GM04504 (cell line): Measurements from ENCODE around the gene CIAPIN1.
A peak's percentile ranks its signal among the peaks of the same experiment; 100 is the strongest.

Experiments used
- DNase-seq: peaks from one replicate; pipeline ENCODE4 v3.0.0-alpha.2; 2012; ENCODE audit warnings: low read depth

CIAPIN1 gene

DNA sequence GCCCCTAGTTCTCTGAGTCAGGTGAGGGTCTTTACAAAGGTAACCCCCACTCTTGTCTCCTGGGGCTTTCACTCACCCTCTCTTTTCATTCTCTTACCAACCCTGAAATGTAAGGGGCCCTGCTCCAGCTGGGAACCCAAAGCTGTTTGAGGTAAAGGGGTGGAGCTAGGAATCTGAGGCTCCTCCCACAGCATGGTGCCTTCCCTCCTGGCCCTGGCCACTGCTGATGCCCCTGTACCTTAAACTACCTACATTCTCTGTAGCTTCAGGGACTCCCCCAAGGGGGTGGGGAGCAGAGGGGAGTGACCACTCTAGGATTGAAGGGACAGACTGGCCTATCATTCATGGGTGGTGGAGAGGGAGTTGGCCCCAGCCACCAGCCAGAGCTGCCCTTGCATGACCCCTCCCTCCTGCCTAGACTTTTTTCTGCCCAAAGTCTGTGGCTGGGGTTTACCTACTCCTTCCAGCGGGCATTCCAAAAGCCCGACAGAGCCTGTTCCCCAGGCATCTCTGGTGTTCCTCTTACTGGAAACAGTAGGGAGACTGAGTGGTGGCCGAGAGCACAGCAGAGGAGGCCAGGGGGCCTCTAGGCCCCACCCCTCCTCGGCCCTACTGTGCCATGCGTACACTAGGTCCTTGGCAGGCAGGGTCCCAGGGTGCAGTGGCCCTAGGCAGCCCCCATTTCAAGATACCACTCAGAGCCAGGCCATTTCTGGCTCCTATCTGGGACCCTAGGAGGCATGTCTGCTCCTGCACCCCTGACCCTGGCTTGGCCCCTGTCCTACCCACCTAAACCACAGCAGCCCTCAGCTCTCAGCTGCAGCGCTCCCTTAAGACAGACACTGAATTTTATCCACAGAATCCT, 29.6 kb upstream of the CIAPIN1 start:
- DNase-seq: no peak

DNA sequence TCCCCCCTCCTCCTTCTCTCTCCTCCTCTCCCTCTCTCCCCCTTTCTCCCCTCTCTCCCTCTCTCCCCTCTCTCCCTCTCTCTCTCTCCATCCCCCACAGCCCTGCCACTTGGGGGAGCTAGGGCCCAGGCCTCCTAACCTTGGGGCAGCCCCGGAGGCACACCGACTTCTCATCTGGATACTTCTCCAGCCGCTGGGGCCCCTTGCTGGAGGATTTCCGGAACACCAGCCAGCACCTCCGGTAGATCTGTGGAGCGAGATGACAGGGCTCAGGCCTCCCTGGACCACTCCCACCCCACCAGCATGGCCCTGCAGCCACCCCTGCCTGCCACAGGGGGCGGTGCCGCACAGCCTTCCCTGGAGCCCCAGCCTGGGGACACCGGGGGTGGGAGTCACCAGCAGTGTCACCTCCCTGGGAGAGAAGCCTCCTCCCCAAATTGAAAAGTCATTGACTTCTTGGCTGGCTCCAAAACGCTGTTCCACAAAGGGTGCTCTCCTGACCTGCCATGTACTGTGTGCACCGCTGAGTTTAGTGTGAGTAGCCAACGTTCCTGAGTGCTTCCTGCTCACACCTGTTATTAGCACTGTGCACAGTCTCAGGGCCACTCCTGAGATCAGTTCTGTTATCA, 28.6 kb upstream of the CIAPIN1 start:
- DNase-seq: no peak

DNA sequence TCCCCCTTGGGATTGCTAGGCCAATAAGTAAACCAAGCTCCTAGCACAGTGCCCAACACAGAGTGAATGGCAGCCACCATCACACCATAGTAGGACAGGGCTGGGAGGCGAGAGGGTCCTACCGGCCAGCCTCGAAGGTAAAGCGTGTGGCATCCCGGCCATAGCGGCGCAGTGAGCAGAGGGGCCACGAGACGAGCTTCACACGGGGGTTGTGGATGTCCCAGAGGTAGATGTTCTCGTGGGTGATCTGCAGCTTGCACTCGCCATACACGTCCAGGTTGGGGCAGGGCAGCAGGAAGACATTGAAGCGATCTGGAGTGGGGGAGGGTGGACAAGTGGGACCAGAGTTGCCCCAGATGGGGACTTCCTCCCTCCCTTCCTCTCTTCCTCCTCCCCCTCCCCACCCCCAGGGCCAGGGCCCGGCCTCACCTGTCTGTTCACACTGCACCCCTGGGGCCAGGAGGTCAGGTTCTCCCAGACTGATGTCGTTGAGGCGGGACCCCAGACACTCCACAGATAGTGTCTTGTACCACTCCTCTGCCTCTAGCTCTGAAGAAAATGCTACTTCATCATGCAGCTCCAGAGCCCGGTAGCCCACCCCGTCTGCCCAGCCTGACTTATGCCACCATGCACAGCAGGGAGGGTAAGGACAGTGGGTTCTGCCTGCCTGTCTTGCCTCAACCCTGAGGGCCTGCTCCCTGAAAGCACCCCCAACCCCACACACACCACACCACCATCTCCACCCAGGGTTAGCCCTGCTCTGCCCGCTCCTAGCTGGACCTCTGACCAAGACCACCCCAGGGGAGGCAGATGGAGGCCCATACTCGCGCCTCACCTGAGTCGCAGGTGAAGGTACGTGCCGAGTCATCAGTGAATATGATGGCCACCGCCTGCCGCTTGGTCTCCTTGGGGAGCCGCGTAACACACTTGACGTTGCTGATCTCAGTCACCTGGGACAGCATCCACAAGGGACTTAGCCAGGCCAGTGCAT, 27.8 kb upstream of the CIAPIN1 start:
- no peak for DNase-seq

DNA sequence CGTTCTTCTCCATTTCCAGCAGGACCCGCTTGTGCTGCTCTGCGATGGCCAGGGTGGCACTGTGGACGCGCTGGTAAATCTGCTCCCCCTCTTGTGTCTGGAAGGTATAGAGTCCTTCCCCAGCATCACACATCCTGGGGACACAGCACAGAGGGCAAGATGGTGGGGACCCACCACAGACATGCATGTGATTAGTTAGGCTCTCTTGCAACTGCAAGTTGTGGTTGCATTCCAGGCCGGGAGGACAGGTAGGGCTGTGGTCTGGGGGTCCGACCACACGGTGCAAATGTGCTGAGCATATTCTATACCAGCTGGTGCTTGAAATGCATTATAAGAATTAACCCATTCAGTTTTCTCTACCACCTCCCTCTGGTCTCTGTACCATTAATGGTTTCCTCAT, 26.7 kb upstream of the CIAPIN1 start:
- no peak for DNase-seq

DNA sequence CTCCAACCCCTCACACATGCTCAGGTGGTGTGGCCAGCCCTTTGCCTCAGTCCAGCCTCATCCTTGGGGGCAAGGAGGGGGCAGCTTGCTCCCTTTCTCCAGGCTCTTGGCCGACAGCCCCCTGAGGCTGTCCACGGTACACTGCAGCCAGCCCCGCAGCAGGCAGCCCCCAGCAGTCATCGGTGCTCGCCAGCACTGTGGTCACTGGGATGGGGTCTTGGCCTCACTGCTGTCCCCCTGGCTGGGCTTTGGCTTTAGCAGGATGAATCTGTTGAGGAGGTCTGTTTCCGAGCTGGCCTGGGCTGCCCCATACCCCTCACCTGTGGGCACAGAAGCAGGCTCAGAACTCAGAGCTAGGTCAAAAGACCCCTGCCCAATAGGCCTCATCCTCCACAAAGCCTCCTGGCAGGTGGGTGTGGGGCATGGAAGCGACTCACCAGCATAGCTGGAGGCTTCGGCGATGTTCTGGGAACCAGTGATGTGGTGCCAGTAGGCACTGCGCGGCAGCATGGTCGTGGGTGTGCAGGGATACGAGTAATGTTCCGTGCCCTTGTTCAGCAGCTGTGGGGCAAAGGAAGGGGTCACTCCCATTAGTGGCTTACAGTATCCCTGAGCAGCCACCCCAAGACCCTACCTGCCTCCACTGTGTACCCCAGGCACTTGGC, 26.1 kb upstream of the CIAPIN1 start:
- no peak for DNase-seq

DNA sequence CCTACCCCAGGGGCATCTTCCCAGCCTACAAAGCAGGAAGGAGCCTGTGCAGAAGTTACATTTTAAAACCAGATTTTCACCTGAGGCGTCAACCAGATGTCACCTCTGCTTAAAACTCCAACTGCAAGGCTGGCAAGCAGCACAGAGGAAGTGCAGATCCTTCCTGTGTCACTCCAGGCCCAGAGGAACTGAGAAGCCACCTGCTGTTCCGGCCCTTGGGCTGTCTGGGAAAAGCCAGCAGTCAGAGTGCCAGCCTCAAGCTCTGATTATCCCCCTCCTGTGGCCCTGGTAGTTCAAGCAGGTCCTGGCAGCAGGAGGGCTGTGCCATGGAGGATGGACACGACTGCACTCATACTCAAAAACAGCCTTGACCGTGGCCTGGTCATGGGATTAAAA, 25.5 kb upstream of the CIAPIN1 start:
- no peak for DNase-seq

DNA sequence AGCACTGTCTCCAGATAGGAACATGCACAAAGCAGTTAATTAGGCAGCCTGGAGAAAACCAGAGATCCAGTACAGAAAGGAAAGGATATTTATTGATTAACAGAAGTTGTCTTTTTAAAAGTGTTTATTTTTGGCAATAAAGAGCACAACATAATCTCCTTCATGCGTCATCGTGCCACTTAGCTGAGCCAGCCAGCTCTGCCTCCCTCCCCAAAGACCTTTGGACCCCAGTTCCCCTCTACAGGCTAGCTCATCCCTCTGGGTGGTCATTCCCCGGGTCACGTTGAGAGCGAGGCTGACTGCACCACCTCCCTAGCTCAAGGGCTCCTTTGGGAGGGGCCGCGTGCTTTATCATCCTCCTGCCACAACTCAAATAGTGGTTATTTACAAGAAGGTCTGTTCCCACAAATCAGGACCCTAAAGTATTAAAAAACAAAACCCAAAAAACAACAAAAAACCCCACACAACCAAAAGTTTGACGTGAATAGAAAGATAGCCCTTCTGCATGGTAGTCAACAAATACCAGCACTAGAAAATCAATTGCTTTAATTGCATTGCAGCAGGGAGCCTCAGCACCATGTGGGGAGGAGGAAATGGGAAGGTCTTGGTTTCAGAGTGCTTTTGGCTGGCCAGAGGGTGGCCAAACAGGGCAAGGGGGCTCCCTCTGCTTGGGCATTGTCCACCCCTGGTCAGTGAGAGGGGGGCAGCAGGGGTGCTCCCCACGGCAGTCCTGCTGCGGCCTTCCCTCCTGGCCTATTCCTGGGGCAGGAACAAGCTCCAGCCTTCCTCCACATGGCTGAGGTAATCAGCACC, 24.9 kb upstream of the CIAPIN1 start:
- DNase-seq: no peak

DNA sequence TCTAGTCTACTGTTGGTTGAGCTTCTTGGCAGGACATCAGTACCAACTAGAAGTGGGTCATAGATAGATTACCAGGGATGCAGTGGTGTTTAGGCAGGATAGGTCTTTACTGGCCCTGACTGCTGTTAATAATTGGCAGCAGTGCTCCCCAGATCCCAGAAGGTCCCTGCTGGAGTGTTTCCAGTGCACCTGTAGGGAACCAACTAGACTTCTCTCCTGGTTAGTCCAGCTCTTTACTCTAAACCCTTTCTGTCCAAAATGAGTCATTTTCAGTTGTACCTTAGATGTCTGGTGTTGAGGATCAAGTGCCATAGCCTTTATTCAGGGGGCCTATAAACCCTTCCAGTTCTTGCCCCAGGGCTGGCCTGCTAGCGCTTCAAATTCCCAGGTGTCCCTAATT, 24.0 kb upstream of the CIAPIN1 start:
- DNase-seq: no peak

DNA sequence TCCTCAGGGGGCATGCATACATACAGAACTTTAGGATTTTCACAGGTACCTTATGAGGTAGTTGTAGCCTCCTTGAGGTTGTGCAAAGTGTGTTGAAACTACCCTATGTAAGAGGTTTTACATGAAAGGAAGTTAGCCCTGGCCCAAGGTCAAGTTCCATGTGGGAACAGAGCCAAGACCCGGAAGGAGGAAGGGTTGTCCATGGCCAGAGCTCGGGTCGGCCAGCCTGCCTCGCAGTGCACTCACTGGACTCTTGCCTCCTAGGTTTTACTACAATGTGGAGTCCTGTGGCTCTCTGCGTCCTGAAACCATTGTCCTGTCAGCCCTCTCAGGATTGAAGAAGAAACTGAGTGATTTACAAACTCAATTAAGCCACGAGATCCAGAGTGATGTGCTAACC, 23.5 kb upstream of the CIAPIN1 start:
- no peak for DNase-seq

DNA sequence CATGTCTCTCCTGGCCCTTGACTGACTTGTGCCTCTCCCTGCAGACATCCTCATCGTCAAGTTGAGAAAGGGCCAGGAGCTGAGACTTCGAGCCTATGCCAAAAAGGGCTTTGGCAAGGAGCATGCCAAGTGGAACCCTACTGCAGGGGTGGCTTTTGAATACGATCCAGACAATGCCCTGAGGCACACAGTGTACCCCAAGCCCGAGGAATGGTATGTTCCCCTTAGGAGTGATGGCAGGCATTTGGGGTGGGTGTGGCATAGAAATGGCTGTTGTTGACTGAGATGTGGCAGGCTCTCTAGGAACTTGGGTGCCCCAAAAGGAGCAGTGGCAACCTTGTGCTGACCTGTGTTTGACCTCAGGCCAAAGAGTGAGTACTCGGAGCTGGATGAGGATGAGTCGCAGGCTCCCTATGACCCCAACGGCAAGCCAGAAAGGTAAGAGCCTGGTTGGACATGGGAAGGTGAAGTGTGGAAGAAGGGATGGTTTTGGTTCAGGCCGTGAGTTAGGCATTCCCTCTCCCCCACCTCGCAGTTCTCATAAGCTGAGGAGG, 22.8 kb upstream of the CIAPIN1 start:
- no peak for DNase-seq

DNA sequence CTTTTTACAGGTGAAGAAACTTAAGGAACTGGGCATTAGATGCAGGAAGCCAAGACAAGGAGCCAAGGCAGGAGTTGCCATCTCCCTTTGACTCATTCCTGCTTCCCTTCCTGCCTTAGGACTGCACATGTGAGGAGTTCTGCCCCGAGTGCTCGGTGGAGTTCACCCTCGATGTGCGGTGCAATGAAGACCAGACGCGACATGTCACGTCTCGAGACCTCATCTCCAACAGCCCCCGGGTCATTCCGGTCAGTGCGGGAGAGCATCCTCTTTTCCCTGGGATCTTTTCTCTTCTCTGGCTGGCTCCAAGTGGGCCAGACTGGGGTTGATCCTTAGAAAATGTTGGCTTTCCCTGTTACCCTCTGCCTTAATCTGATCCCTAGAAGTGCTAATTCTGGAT, 21.9 kb upstream of the CIAPIN1 start:
- no peak for DNase-seq

DNA sequence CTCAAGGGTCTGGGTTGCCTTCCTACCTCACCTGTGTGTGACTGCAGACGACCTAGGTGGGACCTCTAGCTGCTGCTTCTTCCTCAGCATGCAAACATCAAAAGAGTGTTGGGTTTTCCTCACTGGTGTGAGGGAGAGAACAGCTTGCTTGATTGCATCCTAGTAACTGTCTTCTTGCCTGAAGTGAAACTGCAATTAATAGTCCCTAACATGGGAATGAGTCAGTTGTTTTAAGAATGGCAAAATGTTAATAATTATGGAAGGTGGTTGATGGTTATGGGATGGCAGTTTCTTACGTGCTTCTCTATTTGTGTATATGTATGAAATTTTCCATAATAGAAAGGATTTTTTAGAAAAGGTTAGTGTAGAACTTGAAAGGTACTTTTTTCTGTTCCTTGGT, 21.2 kb upstream of the CIAPIN1 start:
- no peak for DNase-seq

DNA sequence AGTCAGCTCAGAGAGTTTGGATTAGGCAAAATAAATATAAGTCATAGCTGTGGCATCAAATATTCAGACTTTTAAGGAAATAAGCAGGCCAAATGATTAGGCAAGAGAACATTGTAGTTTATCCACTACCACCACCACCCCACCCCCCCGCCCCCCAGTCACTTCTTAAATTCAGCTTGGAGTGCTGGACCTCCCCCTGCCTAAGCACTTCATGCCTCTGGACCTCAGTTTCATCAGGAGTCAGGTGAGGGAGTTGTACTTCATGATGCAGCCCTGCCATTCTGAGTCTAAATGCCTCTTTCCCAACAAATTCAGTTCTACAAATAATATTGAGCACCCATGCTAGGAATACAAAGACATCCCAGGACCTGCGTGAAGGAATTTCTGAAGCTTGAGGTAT, 17.3 kb upstream of the CIAPIN1 start:
- no peak for DNase-seq

DNA sequence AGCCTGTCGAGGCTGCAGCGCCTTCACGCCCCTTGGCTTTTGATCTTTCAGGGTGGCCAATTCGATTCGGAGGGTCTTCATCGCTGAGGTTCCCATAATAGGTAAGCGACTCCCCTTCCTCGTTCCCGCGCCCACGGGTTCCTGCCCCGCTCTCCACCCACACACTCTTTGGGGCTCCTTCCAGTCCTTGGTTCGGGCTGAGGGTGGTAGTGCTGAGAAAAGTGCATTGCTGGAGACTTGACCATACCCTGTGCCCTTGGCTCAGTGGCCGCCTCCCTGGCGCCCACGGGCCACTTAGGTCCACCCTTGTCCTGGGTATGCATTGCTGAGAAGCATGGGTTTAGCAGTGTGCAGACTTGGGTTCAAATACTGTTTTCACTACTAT, 15.8 kb upstream of the CIAPIN1 start:
- no peak for DNase-seq

DNA sequence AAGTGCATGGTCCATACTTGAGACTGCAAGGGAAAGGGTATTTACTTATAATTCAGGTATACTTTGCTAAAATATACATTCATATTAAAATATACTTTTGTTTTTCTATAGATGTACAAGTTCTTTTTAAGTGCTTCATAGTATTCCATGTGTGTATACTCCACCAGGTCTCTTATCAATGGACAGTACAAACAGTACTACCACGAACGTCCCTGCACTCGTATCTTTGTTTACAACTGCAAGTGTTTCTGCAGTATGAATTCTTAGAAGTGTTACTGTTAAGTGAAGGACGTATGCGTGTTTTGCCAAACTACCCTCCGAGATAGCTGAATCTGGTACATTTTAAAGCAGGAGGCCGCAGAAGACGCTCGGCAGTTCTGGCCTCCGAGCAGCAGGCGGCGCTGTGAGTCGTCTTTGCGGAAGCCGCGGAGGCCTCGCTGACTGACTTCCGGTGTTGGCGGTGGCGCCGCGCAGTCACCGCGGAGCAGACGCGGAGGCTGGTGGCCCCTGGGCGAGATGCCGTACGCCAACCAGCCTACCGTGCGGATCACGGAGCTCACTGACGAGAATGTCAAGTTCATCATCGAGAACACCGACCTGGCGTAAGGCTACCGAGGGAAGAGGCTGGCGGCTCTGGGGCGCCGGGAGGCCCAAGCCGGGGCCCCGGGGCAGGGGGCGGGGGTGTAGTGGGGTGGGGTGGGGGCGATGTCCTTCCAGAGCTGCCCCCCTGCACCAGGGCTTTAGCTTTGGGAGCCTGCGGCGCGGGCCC, 15.2 kb upstream of the CIAPIN1 start, which contains the start of gene POLR2C:
Gene POLR2C (plus strand): TSS at position 471 of the 769 bp plus-strand sequence. CDS start 46 bp downstream, at position 517.
- peak; percentile 57 for DNase-seq

DNA sequence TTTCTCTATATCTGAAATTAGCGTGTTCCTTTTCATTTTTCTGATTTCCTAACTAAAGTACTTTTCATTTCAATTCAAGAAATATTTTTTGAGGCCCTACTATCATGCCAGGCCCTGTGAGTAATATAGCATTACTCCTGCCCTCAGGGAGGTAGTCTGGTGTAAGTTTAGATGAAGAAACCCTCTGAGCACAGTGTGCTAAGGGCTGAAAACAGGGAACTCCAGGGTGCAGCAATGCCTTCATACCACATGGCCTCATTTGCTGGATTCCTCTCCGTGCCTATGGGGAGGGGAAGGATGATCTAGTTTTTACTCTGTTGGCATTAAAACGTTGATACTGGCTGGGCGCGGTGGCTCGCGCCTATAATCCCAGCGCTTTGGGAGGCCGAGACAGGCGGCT, 4.8 kb upstream of the CIAPIN1 start:
- DNase-seq: no peak

DNA sequence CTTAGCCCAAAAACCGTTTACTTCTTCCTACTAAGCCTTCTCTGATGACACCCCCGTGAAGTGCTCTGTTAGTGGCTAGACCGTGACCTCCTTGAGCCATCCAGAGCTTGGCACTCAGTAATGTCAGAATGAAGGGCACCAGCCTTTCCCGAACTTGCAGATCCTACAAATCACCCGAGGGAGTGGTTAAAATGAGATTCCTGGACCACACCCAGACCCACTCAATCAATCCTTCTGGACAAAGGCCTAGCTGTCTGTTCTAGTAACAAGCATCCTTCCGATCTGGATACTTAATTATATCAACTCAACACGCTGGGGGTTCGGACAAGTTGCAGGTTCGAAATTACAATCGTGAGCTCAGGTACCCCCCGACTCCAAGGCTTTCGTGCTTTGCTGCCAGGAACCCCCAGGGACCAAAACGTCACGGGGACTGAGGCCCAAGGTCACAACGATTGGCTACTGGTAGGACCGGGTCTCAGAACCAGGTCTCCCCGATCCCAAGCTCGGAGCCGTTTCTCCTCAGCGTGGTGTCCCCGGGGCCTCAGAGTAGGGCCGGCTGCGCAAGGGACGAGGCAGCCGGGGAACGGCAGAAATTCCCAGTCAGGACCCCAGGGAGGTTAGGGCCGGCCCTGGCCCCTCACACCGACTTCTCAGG, 527 bp downstream of the CIAPIN1 start:
- no peak for DNase-seq

DNA sequence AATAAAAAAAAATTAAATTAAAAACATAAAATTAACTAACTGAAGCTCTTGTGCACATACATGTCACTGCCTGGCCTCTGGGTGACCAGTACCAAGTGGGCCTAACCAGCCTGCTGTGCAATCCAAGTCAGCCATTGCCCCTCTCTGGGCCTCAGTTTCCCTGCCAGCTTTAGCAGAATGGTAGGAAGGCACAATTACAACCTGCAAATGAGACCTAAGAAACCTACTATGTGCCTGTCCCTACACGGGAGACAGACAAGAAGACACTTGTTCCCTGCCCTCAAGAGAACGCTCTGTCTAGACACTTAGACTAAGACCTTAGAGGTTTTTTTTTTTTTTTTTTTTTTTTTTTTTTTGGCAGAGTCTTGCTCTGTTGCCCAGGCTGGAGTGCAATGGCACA, 1.7 kb downstream of the CIAPIN1 start:
- DNase-seq: no peak

DNA sequence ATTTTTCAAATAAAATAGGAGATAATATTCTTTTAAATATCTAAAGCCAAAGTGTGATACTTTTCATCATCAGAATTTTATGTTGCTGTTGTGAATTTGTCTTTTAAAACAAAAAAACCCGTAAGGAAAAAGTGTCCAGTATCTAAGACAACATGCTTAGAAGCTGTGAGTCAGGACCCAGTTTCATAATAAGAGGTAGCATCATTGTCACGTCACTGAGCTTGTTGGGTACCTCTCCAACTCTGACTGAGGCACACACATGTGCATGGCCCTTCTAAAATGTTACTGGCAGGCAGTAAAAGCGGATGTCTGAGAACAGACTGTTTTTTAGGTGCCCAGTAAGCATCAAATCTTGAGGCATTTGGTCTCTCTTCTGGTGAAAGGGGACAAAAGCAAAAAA, 2.5 kb downstream of the CIAPIN1 start:
- no peak for DNase-seq
